IPS DF 6.9 (cell line): ENCODE measurements around the gene ASB18.

Experiments used
- DNase-seq: peaks from one replicate; pipeline ENCODE4 v3.0.0-alpha.2; 2013; ENCODE audit warnings: low read depth, low spot score
- H3K27ac ChIP-seq: one replicate; pipeline ENCODE4 v1.5.1; 2013; ENCODE audit warnings: low read length, control low read depth
- H3K27me3 ChIP-seq: 2 replicates; pipeline ENCODE4 v1.6.1; 2013; ENCODE audit warnings: mild to moderate bottlenecking, low read length; ENCODE audit not compliant: control insufficient read depth, insufficient read depth
- H3K36me3 ChIP-seq: 2 replicates; pipeline ENCODE4 v1.6.1; 2013; ENCODE audit warnings: low read length; ENCODE audit not compliant: control insufficient read depth, insufficient read depth
- H3K4me1 ChIP-seq: 2 replicates; pipeline ENCODE4 v1.6.1; 2013; ENCODE audit warnings: low read length; ENCODE audit not compliant: control insufficient read depth, insufficient read depth
- H3K4me3 ChIP-seq: 2 replicates; pipeline ENCODE4 v1.5.1; 2013; ENCODE audit warnings: mild to moderate bottlenecking, low read length
- H3K9me3 ChIP-seq: 2 replicates; pipeline ENCODE4 v1.6.1; 2013; ENCODE audit warnings: low read length, inconsistent platforms; ENCODE audit not compliant: control insufficient read depth, insufficient read depth
- WGBS: extraction: QIAGEN DNeasy Blood & Tissue Kit; methylation state at CpG from one replicate; pipeline ENCODE4 v1.1.7; 2013; ENCODE audit warnings: mixed read lengths, missing lambda C conversion rate; ENCODE audit not compliant: insufficient read length, insufficient coverage; 5-methylcytosine and 5-hydroxymethylcytosine counted together

ASB18 gene

DNA sequence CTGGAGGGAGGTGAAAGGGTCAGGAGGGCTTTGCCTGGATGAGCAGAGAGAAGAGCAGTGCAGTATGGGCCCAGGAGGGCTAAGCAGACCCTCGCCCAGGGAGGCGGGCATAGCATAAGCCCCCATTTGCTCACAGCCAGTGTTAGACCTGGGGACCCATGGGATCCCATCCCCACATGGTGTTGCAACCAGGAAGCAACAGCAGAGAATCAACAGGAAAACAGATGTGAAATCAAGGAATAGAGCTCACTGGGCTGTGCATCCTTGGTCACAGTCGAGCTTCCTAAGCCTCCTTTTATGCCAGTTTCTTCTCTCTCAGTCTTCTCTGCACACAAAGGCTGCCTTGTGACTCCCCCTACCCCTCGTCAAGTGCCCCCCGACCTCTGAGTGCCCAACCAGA, 19.9 kb downstream of the ASB18 start:
- DNase-seq = no peak
- Histone ChIP-seq H3K4me1 (peaks cover 5% of the 10 kb centered on the region; the same call in 1 of the 2 replicates), H3K4me3 (no peak overlapping the region), H3K9me3 (no peaks in the 10 kb centered on the region; the same call in 1 of the 2 replicates), H3K36me3 (no peaks in the 10 kb centered on the region), H3K27ac (no peak overlapping the region), H3K27me3 (peaks cover 2% of the 10 kb centered on the region; the same call in 1 of the 2 replicates)
- no CpG with 5 or more reads among the region's 5 CpGs for WGBS

DNA sequence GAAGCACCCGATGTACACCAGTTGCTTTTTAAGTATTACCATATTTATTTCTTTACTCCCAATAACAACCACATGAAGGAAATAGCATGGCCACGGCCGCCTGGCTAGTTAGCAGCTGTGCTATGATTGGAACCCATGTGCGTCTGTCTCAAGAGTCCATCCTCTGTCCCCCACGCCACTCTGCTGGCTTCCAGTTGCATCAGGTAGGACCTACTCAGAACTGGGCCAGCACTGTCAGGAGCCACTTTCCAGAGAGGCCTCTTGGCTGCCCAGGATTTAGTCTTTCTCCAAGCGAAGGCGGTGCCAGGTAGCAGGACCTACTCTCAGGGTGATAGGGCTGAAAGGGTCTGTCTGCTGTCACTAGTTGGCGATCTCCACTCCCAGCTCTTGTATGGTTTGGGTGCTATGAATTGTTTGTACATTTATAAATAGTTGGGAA, 22.1 kb downstream of the ASB18 start:
- Histone ChIP-seq H3K9me3 (no peaks in the 10 kb centered on the region), H3K4me3 (no peak overlapping the region), H3K27me3 (peaks cover 2% of the 10 kb centered on the region; the same call in 1 of the 2 replicates), H3K4me1 (peaks cover 9% of the 10 kb centered on the region; the same call in 1 of the 2 replicates), H3K36me3 (no peaks in the 10 kb centered on the region), H3K27ac (no peak overlapping the region)
- no CpG with 5 or more reads among the region's 8 CpGs for WGBS
- no peak for DNase-seq

DNA sequence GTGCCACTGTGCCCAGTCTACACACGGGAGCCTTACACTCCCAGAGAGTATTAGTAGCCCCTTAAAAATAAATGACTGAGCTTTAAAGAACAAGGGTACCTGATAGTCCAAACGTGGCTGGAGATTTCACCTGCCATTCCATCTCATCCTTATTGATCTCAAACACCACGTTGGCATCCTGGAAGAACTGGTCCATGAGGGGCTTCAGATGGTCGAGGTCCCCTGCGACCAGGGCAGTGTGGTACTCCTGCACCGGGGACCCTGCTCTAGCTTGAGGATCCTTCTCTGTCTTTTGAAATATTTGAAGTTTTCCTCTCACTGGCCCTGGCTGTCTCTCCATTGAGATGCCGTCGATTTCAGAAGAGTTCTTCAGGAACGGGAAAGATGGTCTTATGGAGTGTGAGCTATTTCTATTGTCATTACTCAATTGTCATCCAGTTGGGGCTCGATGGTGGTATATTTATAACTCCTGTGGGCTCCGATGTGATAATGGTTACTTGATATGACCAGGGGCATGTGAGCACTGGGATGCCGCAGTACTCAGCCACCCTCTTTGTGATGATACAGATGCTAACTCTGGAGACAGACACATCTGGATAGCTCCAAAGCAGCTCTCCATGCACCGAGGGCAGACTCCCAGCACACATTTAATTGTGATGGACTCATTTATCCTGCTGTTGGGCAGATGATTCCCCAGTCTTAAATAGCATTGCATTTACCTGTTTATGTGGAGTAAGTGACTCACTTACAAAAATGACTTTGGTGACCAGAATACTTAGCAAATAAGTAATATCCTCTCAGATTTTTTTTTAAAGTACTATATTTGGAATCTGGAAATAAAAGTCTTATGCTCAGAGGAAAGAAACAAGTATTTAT, 22.8 kb downstream of the ASB18 start:
- Histone ChIP-seq H3K36me3 (no peaks in the 10 kb centered on the region), H3K4me1 (peaks cover 9% of the 10 kb centered on the region; the same call in 1 of the 2 replicates), H3K27ac (no peak overlapping the region), H3K4me3 (no peak overlapping the region), H3K27me3 (peaks cover 7% of the 10 kb centered on the region; the same call in 1 of the 2 replicates), H3K9me3 (no peaks in the 10 kb centered on the region)
- no peak for DNase-seq
- WGBS = no CpG with 5 or more reads among the region's 13 CpGs

DNA sequence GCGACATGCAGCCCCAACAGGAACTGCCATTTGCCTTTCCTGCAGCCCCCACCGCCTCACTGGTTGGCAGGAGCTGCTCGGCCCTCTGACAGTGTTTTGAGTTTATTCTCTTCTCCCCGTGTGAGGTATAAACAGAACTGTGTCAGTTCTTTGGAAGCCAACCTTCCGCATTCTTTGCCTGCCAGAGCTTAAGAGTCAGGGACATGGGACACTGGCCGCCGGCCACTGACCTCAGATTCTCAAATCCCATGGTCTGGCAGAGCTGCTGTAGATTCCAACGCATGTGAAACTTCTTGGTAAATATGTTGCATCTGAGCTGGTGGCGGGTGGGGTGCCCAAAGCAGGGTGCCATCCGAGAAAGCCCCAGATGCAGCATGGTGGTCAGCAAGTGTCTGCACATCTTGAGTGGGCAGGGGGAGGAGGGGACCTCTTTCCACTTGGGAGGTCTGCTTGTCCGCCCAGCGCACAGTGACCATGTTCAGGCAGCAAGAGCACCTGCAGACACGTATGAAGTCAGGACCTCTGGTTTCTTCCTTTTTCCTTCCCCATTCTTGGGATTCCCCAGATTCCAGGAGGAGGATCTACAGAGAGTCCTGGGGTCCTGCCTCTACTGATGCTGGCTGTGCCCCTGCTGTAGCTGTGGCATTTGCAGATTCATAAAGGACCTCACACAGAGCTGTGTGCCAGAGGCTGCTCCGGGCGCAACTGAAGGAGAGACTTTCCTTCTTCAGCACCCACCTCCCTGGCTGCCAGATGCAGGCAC, 23.8 kb downstream of the ASB18 start:
- peaks cover 14% of the 10 kb centered on the region; the same call in 1 of the 2 replicates for H3K27me3 ChIP-seq

DNA sequence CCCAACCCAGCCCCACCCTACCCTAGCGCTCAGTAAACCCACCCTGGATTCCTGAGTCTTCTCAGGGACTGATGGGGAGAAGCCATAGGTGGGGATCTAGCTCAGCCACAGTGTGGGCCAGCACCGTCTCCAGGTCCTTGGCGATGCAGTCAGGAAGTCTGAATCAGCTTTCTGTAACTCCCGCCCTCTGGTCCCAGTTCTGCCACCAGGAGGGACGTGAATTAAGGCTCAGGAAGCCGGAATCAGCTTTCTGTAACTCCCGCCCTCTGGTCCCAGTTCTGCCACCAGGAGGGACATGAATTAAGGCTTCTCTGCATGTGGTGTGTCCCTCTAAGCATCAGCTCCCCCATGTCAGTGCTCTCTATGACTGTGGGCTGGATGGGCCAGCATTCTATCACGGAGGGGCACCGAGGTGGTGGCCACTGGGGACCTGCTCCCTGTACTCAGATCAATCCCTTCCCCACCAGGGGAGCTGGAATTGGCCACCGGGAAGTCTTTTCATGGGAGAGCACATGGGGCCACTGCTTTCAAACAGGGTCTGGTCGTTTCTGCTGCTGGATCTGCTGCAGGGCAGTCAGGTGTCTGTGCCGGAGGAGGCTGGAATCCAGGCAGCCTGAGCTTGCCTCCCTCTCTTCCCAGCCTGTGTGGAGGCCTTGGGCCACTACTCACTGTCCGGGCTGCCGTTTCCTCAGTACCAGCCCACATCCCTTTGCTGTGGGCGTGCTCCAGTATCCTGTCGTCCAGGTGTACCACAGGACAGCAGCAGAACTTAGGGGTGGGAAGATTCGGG, 24.7 kb downstream of the ASB18 start:
- Histone ChIP-seq H3K27ac (no peak overlapping the region), H3K27me3 (peaks cover 14% of the 10 kb centered on the region; the same call in 1 of the 2 replicates), H3K4me1 (peaks cover 9% of the 10 kb centered on the region; the same call in 1 of the 2 replicates), H3K4me3 (no peak overlapping the region), H3K36me3 (no peaks in the 10 kb centered on the region), H3K9me3 (no peaks in the 10 kb centered on the region)
- WGBS = no CpG with 5 or more reads among the region's 17 CpGs
- DNase-seq = no peak

More for the DNA sequence above, 23.8 kb downstream of the ASB18 start:
- peaks cover 9% of the 10 kb centered on the region; the same call in 1 of the 2 replicates for H3K4me1 ChIP-seq
- no peak for DNase-seq
- H3K4me3 ChIP-seq = no peak overlapping the region
- no peaks in the 10 kb centered on the region for H3K36me3 ChIP-seq
- no CpG with 5 or more reads among the region's 15 CpGs for WGBS
- no peak overlapping the region for H3K27ac ChIP-seq
- H3K9me3 ChIP-seq = no peaks in the 10 kb centered on the region

DNA sequence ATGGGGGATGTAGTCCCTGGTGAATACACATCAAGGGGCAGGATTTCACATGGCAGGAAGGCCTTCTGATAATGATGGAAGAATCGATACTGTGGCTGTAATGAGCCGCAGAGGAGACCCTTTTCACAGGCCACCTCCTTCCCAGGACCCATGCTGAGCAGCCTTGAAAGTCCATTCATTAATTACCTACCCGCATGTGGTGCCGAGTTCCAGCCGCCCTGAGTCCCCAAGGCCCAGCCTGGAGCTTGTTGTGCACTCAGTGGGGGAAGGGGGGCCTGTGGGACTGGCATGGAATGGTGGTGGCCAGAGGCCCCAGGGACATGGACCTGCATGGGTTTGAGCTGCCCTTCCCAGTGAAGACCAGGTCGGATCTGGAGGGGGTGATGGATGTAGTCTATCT, 25.5 kb downstream of the ASB18 start:
- no CpG with 5 or more reads among the region's 6 CpGs for WGBS
- peaks cover 14% of the 10 kb centered on the region; the same call in 1 of the 2 replicates for H3K27me3 ChIP-seq
- no peaks in the 10 kb centered on the region for H3K36me3 ChIP-seq
- DNase-seq = no peak
- H3K4me1 ChIP-seq = peaks cover 9% of the 10 kb centered on the region; the same call in 1 of the 2 replicates
- no peak overlapping the region for H3K27ac ChIP-seq
- no peak overlapping the region for H3K4me3 ChIP-seq
- H3K9me3 ChIP-seq = no peaks in the 10 kb centered on the region

DNA sequence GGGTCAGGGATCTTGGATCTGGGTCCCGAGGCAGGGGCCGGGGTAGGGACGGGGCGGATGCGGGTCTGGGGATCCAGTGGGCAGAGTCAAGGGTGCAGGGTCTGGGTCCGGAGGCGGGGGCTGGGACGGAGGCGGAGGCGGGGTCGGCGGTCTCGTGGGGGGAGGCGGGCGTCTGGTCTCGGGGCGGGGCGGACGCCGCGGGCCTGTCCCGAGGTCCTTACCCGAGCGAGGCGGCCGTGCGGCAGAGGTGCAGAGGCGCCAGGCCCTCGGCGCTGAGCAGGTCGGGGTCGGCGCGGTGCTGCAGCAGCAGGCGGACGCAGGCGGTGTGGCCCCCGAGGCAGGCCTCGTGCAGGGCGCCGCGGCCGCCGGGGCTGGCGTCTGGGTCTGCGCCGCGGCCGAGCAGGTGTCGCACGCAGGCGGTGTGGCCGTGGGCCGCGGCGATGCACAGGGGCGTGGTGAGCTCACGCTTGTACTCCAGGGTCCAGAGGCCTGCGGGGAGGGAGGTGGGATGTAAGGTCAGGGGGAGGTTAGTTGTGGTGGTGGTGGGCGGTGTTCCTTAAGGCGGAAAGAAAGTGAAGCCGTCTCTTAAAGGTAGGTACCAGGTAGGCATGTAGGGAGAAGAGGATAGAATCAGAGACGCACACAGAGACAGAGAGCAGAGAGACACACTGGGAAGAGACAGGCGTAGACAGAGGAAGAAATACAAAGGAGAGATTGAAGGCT, 26.6 kb downstream of the ASB18 start:
- H3K27ac ChIP-seq = no peak overlapping the region
- H3K4me3 ChIP-seq = peak overlapping the region; percentile 25; the same call in 1 of the 2 replicates
- no peaks in the 10 kb centered on the region for H3K36me3 ChIP-seq
- no peak for DNase-seq
- peaks cover 14% of the 10 kb centered on the region; the same call in 1 of the 2 replicates for H3K27me3 ChIP-seq
- peaks cover 9% of the 10 kb centered on the region; the same call in 1 of the 2 replicates for H3K4me1 ChIP-seq
- no peaks in the 10 kb centered on the region for H3K9me3 ChIP-seq
- WGBS = no CpG with 5 or more reads among the region's 64 CpGs

DNA sequence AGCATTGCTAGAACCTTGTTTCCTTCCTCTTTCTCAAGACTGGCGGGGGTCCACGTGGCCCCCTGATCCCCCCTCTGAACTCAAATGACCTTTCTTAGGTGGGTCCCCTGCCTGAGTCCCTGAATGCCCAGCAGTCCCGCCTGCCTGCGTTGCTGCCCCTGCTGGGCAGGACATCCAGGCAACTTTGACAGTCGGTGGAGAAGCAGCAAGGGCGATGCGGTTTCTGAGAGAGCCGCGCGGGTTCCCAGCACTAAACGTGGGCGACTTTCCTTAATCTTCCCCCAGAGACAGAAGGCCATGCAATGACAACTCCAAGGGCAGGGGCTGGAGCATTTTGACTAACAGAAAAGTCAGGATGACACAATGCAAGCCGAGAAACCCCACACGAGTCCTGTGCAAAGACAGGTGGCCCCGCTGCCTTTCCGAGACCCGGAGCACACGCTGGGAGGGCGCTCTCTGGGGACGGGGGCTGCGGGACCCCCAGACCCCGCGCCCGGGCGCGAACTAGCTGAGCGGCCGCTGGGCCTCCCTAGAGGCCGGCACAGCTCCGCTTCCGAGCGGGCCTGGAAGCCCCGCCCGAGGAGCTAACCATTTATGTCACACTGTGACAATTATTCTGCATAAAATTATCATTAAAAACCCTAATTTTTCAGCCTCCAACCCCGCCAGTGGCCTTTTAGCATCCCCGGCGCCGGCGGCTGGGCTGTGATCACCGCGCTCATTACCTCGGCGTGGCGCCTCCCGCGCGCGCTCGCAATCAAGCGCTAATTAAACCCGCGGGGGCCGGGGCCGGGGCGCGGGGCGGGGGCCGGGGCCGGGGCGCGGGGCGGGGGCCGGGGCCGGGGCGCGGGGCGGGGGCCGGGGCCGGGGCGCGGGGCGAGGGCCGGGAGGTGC, 27.4 kb downstream of the ASB18 start:
- WGBS = no CpG with 5 or more reads among the region's 73 CpGs
- H3K4me3 ChIP-seq = no peak overlapping the region
- peaks cover 9% of the 10 kb centered on the region; the same call in 1 of the 2 replicates for H3K4me1 ChIP-seq
- no peak for DNase-seq
- H3K27me3 ChIP-seq = peaks cover 14% of the 10 kb centered on the region; the same call in 1 of the 2 replicates
- H3K9me3 ChIP-seq = no peaks in the 10 kb centered on the region
- H3K27ac ChIP-seq = no peak overlapping the region
- H3K36me3 ChIP-seq = no peaks in the 10 kb centered on the region

DNA sequence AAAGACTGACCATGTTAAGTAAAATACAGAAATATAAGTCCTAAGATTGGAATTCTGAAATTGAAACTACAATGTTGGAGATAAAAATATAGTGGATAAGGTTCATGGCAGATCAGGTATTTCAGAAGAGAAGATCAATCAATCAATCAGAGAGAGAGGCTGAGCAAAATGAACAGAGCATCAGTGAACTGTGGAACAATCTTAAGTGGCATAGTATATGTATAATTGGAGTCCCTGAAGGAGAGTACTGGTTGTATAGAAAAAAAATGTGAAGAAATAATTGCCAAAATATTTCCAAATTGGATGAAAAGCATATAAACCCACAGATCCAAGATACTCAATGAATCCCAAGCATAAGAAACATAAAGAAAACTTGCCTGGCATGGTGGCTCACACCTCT, 35.0 kb downstream of the ASB18 start:
- Histone ChIP-seq H3K9me3 (peaks cover 1% of the 10 kb centered on the region; the same call in 1 of the 2 replicates), H3K4me1 (no peaks in the 10 kb centered on the region), H3K4me3 (no peak overlapping the region), H3K27ac (no peak overlapping the region), H3K27me3 (no peaks in the 10 kb centered on the region; the same call in 1 of the 2 replicates), H3K36me3 (no peaks in the 10 kb centered on the region)
- DNase-seq = no peak
